B cell (primary cell): ENCODE results near the gene CEP112. TPM values are rescaled to one million over a fixed set of nuclear protein-coding genes. Genes with fewer than 3 reads are reported as not detected.

Experiments
- ATAC-seq: fragments of 200-7000 bp; cut with Tn5 transposase; one replicate; pipeline ENCODE4 v1.10.0; 2021; ENCODE audit warnings: low read depth, mild to moderate bottlenecking, moderate number of reproducible peaks, moderate library complexity
- CTCF ChIA-PET: fragments of 350-600 bp; sonication (Branson Sonifier 250); formaldehyde crosslinking; loops from one replicate; lab custom pipeline; 2021; ENCODE audit warnings: antibody characterized with exemption, inconsistent platforms; lab: Charles Lee
- POLR2A ChIA-PET: fragments of 350-600 bp; sonication (Branson Sonifier 250); formaldehyde crosslinking; loops from one replicate; lab custom pipeline; 2021; ENCODE audit warnings: antibody characterized with exemption; lab: Charles Lee
- DNase-seq: peaks from one replicate; pipeline ENCODE4 v3.0.0; 2013
- H2AFZ ChIP-seq: 2 replicates; pipeline ENCODE4 v1.6.1; 2012; ENCODE audit warnings: mild to moderate bottlenecking, low read depth, low read length; ENCODE audit not compliant: insufficient read depth, poor library complexity, severe bottlenecking
- H3K27ac ChIP-seq, 2 donors: 1 replicate in 1 of 2; 2 replicates in 1 of 2; pipeline ENCODE4 v1.5.1; 2012 to 2013; ENCODE audit warnings: low read length in 2 of 2, mild to moderate bottlenecking in 2 of 2, moderate library complexity in 1 of 2
- H3K27me3 ChIP-seq, 4 experiments: fragments of 200-600 bp in 1 of 4; sonication (generic) in 1 of 4; replicated peaks in 1 of 4; 1 replicate in 2 of 4; 2 replicates in 2 of 4; pipeline versions ENCODE4 v1.6.1 to v1.7.0; 2013 to 2016; ENCODE audit warnings: low read length in 3 of 4, mild to moderate bottlenecking in 2 of 4, mixed read lengths in 1 of 4, moderate library complexity in 1 of 4; ENCODE audit not compliant: insufficient read depth in 4 of 4, control insufficient read depth in 3 of 4; ENCODE audit errors: control extremely low read depth in 1 of 4
- H3K36me3 ChIP-seq, 2 experiments: replicated peaks in 1 of 2; 1 replicate in 1 of 2; 2 replicates in 1 of 2; pipeline versions ENCODE4 v1.6.1 to v1.7.1; 2013; ENCODE audit warnings: low read length in 1 of 2; ENCODE audit not compliant: insufficient read depth in 2 of 2, control insufficient read depth in 1 of 2; ENCODE audit errors: control extremely low read depth in 1 of 2, extremely low read depth in 1 of 2
- H3K4me1 ChIP-seq, 2 donors: fragments of 200-600 bp in 1 of 2; sonication (generic) in 1 of 2; 1 replicate in 1 of 2; 2 replicates in 1 of 2; pipeline versions ENCODE4 v1.5.1 to v1.6.1; 2013 to 2017; ENCODE audit warnings: low read length in 2 of 2; ENCODE audit not compliant: control insufficient read depth in 2 of 2, insufficient read depth in 2 of 2
- H3K4me2 ChIP-seq: replicated peaks from 2 replicates; pipeline ENCODE3; 2012; ENCODE audit warnings: mild to moderate bottlenecking, low read depth, low read length; ENCODE audit not compliant: poor library complexity, severe bottlenecking
- H3K4me3 ChIP-seq, 5 experiments: fragments of 200-600 bp in 1 of 5; sonication (generic) in 1 of 5; 1 replicate in 3 of 5; 2 replicates in 2 of 5; pipeline versions ENCODE4 v1.5.1 to v1.7.0; 2011 to 2016; ENCODE audit warnings: low read length in 4 of 5, mild to moderate bottlenecking in 4 of 5, low read depth in 2 of 5, control low read depth in 1 of 5, moderate library complexity in 1 of 5; ENCODE audit not compliant: insufficient read depth in 1 of 5; ENCODE audit errors: control extremely low read depth in 1 of 5, extremely low read depth in 1 of 5
- H3K79me2 ChIP-seq: fragments of 200-600 bp; sonication (generic); one replicate; pipeline ENCODE4 v1.6.0; 2016; ENCODE audit warnings: low read length; ENCODE audit not compliant: control insufficient read depth, insufficient read depth
- H3K9ac ChIP-seq: fragments of 200-600 bp; sonication (generic); 2 replicates; pipeline ENCODE4 v1.6.1; 2017; ENCODE audit warnings: mild to moderate bottlenecking, low read length, moderate library complexity
- H3K9me3 ChIP-seq, 3 donors: one replicate each; pipeline versions ENCODE4 v1.6.1 to v1.7.1; 2013; ENCODE audit warnings: low read length in 2 of 3; ENCODE audit not compliant: control insufficient read depth in 2 of 3, insufficient read depth in 1 of 3; ENCODE audit errors: control extremely low read depth in 1 of 3
- H4K20me1 ChIP-seq: 2 replicates; pipeline ENCODE4 v1.6.0; 2012; ENCODE audit warnings: mild to moderate bottlenecking, low read length; ENCODE audit not compliant: insufficient read depth, control insufficient read depth, poor library complexity, severe bottlenecking
- H3K27ac Mint-ChIP-seq: one replicate; pipeline ENCODE4 v1.8.0; 2021; ENCODE audit warnings: mixed read lengths
- H3K27me3 Mint-ChIP-seq: one replicate; pipeline ENCODE4 v1.8.0; 2021; ENCODE audit warnings: mixed read lengths
- H3K4me1 Mint-ChIP-seq: one replicate; pipeline ENCODE4 v1.8.0; 2021; ENCODE audit warnings: mixed read lengths
- H3K4me3 Mint-ChIP-seq: one replicate; pipeline ENCODE4 v1.8.0; 2021; ENCODE audit warnings: mixed read lengths
- H3K9me3 Mint-ChIP-seq: one replicate; pipeline ENCODE4 v1.8.0; 2022; ENCODE audit warnings: mixed read lengths; ENCODE audit not compliant: insufficient read depth
- EZH2 ChIP-seq: IDR thresholded peaks from 2 replicates; pipeline ENCODE4 v1.6.1; 2012; ENCODE audit warnings: borderline replicate concordance, low read depth, mild to moderate bottlenecking, moderate library complexity, low read length; ENCODE audit not compliant: insufficient read depth, poor library complexity, severe bottlenecking
- WGBS: methylation state at CpG from one replicate; pipeline ENCODE4 v1.1.5; 2013; ENCODE audit warnings: missing lambda C conversion rate; ENCODE audit not compliant: insufficient coverage; 5-methylcytosine and 5-hydroxymethylcytosine counted together
- intact Hi-C: fragments of 100-400 bp; cut with micrococcal nuclease; formaldehyde crosslinking; loops from one replicate; pipeline ENCODE4 v1.10.0; 2022
- polyA plus RNA-seq: library from polyadenylated mRNA; depleted of rRNA; stranded (reverse); fragments of >200 nt; gene quantifications from 2 replicates; pipeline ENCODE4 v1.2.3, GENCODE V29; 2012
- total RNA-seq, 2 donors: library from RNA; stranded (reverse); fragments of 120-200 nt in 1 of 2; gene quantifications; 1 replicate in 1 of 2; 2 replicates in 1 of 2; pipeline versions ENCODE4 v1.2.3 to v1.2.4, GENCODE V29; 2013 to 2022
- TF ChIP-seq, protein P1 (sequence below): fragments of 200-600 bp; IDR thresholded peaks from one replicate; pipeline ENCODE4 v1.8.0; 2022; ENCODE audit warnings: antibody characterized with exemption, mild to moderate bottlenecking

CEP112 gene
- total and polyA plus RNA-seq, 2 donors (not counting 1 experiment from before 2014, with no cell fraction given) = 0.57 to 4.6 TPM

DNA sequence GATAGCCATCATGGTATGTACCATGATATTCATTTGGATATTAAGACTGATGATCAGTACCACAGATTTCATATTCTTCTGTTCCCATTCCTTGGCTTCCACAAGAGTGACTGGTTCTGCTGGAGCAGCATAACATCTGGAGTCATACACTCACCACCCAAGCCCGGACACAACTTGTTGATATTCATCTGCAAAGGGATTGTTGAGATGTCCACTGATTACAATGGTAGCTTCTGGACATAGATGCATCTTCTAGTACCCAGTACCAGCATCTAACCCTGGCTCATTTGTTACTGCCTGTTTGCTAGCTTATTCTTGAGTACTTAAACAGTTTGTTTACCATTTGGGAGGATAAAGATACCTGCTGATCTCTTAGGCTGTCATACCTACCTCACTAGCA is 394.8 kb downstream of the CEP112 start:
- Histone ChIP-seq H3K4me1 (no peaks in the 10 kb centered on the region), H3K9ac (no peak overlapping the region), H3K36me3 (no peaks in the 10 kb centered on the region), H3K27me3 (no peaks in the 10 kb centered on the region), H3K4me2 (no peak overlapping the region), H3K4me3 (no peak overlapping the region), H3K79me2 (no peaks in the 10 kb centered on the region), H3K27ac (no peak overlapping the region), H2AFZ (no peak overlapping the region), H4K20me1 (no peaks in the 10 kb centered on the region), H3K9me3 (peaks cover 3 to 10% (median 5%) of the 10 kb centered on the region in 3 donors)
- Mint-ChIP-seq H3K4me3 (no peak overlapping the region), H3K9me3 (peaks cover 3% of the 10 kb centered on the region), H3K27ac (no peak overlapping the region), H3K27me3 (no peaks in the 10 kb centered on the region), H3K4me1 (no peaks in the 10 kb centered on the region)
- DNase-seq = no peak
- ChIA-PET CTCF (no interaction called here), POLR2A (no interaction called here)
- no peak for TF ChIP-seq EZH2
- TF ChIP-seq, protein P1, sequence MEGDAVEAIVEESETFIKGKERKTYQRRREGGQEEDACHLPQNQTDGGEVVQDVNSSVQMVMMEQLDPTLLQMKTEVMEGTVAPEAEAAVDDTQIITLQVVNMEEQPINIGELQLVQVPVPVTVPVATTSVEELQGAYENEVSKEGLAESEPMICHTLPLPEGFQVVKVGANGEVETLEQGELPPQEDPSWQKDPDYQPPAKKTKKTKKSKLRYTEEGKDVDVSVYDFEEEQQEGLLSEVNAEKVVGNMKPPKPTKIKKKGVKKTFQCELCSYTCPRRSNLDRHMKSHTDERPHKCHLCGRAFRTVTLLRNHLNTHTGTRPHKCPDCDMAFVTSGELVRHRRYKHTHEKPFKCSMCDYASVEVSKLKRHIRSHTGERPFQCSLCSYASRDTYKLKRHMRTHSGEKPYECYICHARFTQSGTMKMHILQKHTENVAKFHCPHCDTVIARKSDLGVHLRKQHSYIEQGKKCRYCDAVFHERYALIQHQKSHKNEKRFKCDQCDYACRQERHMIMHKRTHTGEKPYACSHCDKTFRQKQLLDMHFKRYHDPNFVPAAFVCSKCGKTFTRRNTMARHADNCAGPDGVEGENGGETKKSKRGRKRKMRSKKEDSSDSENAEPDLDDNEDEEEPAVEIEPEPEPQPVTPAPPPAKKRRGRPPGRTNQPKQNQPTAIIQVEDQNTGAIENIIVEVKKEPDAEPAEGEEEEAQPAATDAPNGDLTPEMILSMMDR = no peak
- WGBS = no CpG with 5 or more reads among the region's 1 CpG
- intact Hi-C loops = no loop called here
- ATAC-seq = no peak

DNA sequence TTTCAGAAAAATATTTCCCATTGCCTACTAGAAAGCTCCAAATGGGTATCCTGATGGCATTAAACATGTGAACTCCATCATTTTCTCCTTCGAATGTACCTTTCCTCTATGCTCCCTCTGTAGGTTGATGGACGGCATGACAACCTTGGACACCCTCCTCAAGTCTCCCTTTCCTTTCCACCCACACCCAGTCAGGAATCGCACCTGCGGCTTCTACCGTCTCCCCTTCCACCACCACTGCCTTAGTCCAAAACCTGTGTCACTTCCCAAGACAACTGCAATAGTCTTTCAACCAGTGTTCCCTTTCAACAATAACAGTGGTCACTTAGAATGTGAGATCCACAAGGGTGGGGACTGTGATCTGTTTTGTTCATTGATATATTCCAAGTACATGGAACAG is 397.4 kb downstream of the CEP112 start:
- Mint-ChIP-seq H3K27me3 (no peaks in the 10 kb centered on the region), H3K4me1 (no peaks in the 10 kb centered on the region), H3K27ac (no peak overlapping the region), H3K4me3 (no peak overlapping the region), H3K9me3 (no peaks in the 10 kb centered on the region)
- H4K20me1 ChIP-seq = no peaks in the 10 kb centered on the region
- intact Hi-C loops = no loop called here
- no peak overlapping the region for H3K27ac ChIP-seq
- ATAC-seq = no peak
- H3K9me3 ChIP-seq = peaks cover 0 to 1% (median 0%) of the 10 kb centered on the region in 3 donors
- H3K4me3 ChIP-seq = no peak overlapping the region
- H3K79me2 ChIP-seq = no peaks in the 10 kb centered on the region
- TF ChIP-seq, protein P1 = no peak
- no peak for TF ChIP-seq EZH2
- ChIA-PET POLR2A (no interaction called here), CTCF (no interaction called here)
- no peaks in the 10 kb centered on the region for H3K27me3 ChIP-seq
- no peaks in the 10 kb centered on the region for H3K4me1 ChIP-seq
- DNase-seq = no peak
- no peak overlapping the region for H3K4me2 ChIP-seq
- H3K9ac ChIP-seq = no peak overlapping the region
- H3K36me3 ChIP-seq = no peaks in the 10 kb centered on the region
- no peak overlapping the region for H2AFZ ChIP-seq
- 58% methylated on average over 5 of the region's 5 CpGs for WGBS
